ENCODE measurements around the gene GPR132. TPM values are rescaled to one million over a fixed set of nuclear protein-coding genes. Genes with fewer than 3 reads are reported as not detected.
"Not testable (repeated sequence)": the region's sequence is repeated elsewhere in the genome, so short reads cannot be mapped to it uniquely, and the experiment has no call there.

Gene GPR132
- total and polyA plus RNA-seq, 2 donors from 2014 or later = 0.17 to 4.2 TPM

GRCh38 chr14:105041841-105042765 is 23.1 kb downstream of the GPR132 start:
- H3K9me3 ChIP-seq (ENCODE audit: control insufficient read depth in 2 of 3, insufficient read depth in 1 of 3, low read length in 3 of 3) = no peaks in the 10 kb centered on the region
- H3K27ac ChIP-seq (ENCODE audit: low read depth in 2 of 2, low read length in 2 of 2) = peak overlapping the region in 1 of 2 donors; percentile 51
- H3K4me1 ChIP-seq (ENCODE audit: control insufficient read depth in 2 of 3, insufficient read depth in 2 of 3, low read depth in 1 of 3, low read length in 3 of 3) = peaks cover 0 to 6% (median 0%) of the 10 kb centered on the region in 3 donors
- TF ChIP-seq CTCF (IDR thresholded peaks at IDR 0.05; ENCODE audit: borderline replicate concordance, extremely low read depth, insufficient read depth) = no peak
- FAIRE-seq (no peak), DNase-seq (peak in 1 of 5 donors; percentile 71)
- no peaks in the 10 kb centered on the region for H3K27me3 ChIP-seq (ENCODE audit: control insufficient read depth, insufficient read depth, low read length)
- peak overlapping the region in 1 of 3 donors; percentile 19 for H3K9ac ChIP-seq (ENCODE audit: low read length in 3 of 3)
- intact Hi-C loops (cut with DNase I) = loop anchor here (10.0 kb wide), 1 partner anchor 67 kb away; the partner anchor contains the start of gene AHNAK2
- H3K36me3 ChIP-seq (ENCODE audit: control insufficient read depth in 2 of 3, insufficient read depth in 3 of 3, low read length in 3 of 3) = no peaks in the 10 kb centered on the region
- H3K4me3 ChIP-seq (ENCODE audit: low read length in 3 of 3) = no peak overlapping the region

GRCh38 chr14:105039458-105040205 is 25.6 kb downstream of the GPR132 start:
- H3K4me3 ChIP-seq (ENCODE audit: low read length in 3 of 3) = no peak overlapping the region
- peak in 3 of 5 donors; percentile 25 to 43 (median 43) for DNase-seq
- intact Hi-C loops (cut with DNase I) = loop anchor here (10.0 kb wide), 1 partner anchor 65 kb away; the partner anchor contains the start of gene AHNAK2
- H3K27me3 ChIP-seq (ENCODE audit: control insufficient read depth, insufficient read depth, low read length) = peaks cover 2% of the 10 kb centered on the region
- peak overlapping the region; percentile 23 to 80 for H3K27ac ChIP-seq (ENCODE audit: low read depth in 2 of 2, low read length in 2 of 2)
- H3K36me3 ChIP-seq (ENCODE audit: control insufficient read depth in 2 of 3, insufficient read depth in 3 of 3, low read length in 3 of 3) = no peaks in the 10 kb centered on the region
- FAIRE-seq = no peak
- peaks cover 0 to 3% (median 0%) of the 10 kb centered on the region in 3 donors for H3K4me1 ChIP-seq (ENCODE audit: control insufficient read depth in 2 of 3, insufficient read depth in 2 of 3, low read depth in 1 of 3, low read length in 3 of 3)
- no peak overlapping the region for H3K9ac ChIP-seq (ENCODE audit: low read length in 3 of 3)
- no peak for TF ChIP-seq CTCF (IDR thresholded peaks at IDR 0.05; ENCODE audit: borderline replicate concordance, extremely low read depth, insufficient read depth)
- H3K9me3 ChIP-seq (ENCODE audit: control insufficient read depth in 2 of 3, insufficient read depth in 1 of 3, low read length in 3 of 3) = no peaks in the 10 kb centered on the region

GRCh38 chr14:105035616-105036015 is 29.6 kb downstream of the GPR132 start:
- H3K4me3 ChIP-seq (ENCODE audit: low read length in 3 of 3); H3K9me3 ChIP-seq (ENCODE audit: control insufficient read depth in 2 of 3, insufficient read depth in 1 of 3, low read length in 3 of 3); H3K27ac ChIP-seq (ENCODE audit: low read depth in 2 of 2, low read length in 2 of 2); H3K36me3 ChIP-seq (ENCODE audit: control insufficient read depth in 2 of 3, insufficient read depth in 3 of 3, low read length in 3 of 3); H3K4me1 ChIP-seq (ENCODE audit: control insufficient read depth in 2 of 3, insufficient read depth in 2 of 3, low read depth in 1 of 3, low read length in 3 of 3); FAIRE-seq; H3K9ac ChIP-seq (ENCODE audit: low read length in 3 of 3); intact Hi-C loops (cut with DNase I); DNase-seq: not testable (repeated sequence)
- H3K27me3 ChIP-seq (ENCODE audit: control insufficient read depth, insufficient read depth, low read length) = peaks cover 21% of the 10 kb centered on the region
